CD4-positive, alpha-beta T cell (primary cell): ENCODE measurements around the gene DOLPP1. TPM values are rescaled to one million over a fixed set of nuclear protein-coding genes. Genes with fewer than 3 reads are reported as not detected.

ENCODE experiments used
- ATAC-seq: fragments of 200-7000 bp; cut with Tn5 transposase; one replicate; pipeline ENCODE4 v1.10.0; 2022; ENCODE audit warnings: mild to moderate bottlenecking; ENCODE audit not compliant: poor library complexity
- CTCF ChIA-PET: fragments of 350-600 bp; sonication (Branson Sonifier 250); formaldehyde crosslinking; loops from one replicate; lab custom pipeline; 2021; ENCODE audit warnings: antibody characterized with exemption, inconsistent platforms; lab: Charles Lee
- POLR2A ChIA-PET: fragments of 350-600 bp; sonication (Branson Sonifier 250); formaldehyde crosslinking; loops from one replicate; lab custom pipeline; 2021; ENCODE audit warnings: antibody characterized with exemption, inconsistent platforms; lab: Charles Lee
- DNase-seq, 14 experiments: peaks; one replicate each; pipeline ENCODE4 v3.0.0-alpha.2; 2013 to 2020; ENCODE audit warnings: mixed read lengths in 2 of 14
- H3K27ac ChIP-seq, 2 donors: one replicate each; pipeline versions ENCODE4 v1.5.1 to v1.7.0; 2013; ENCODE audit warnings: low read length in 2 of 2, low read depth in 1 of 2, mild to moderate bottlenecking in 1 of 2
- H3K27me3 ChIP-seq, 2 experiments: 1 replicate in 1 of 2; 2 replicates in 1 of 2; pipeline versions ENCODE4 v1.6.1 to v1.7.0; 2013; ENCODE audit warnings: low read length in 2 of 2, control low read depth in 1 of 2, mild to moderate bottlenecking in 1 of 2, moderate library complexity in 1 of 2; ENCODE audit not compliant: insufficient read depth in 2 of 2, control insufficient read depth in 1 of 2
- H3K36me3 ChIP-seq: one replicate; pipeline ENCODE4 v1.6.1; 2013; ENCODE audit warnings: low read length, control low read depth; ENCODE audit not compliant: insufficient read depth
- H3K4me1 ChIP-seq: one replicate; pipeline ENCODE4 v1.6.1; 2013; ENCODE audit warnings: low read length, control low read depth; ENCODE audit not compliant: insufficient read depth
- H3K4me3 ChIP-seq: one replicate; pipeline ENCODE4 v1.5.1; 2013; ENCODE audit warnings: mild to moderate bottlenecking, low read length, moderate library complexity
- H3K9me3 ChIP-seq, 2 experiments: 1 replicate in 1 of 2; 2 replicates in 1 of 2; pipeline versions ENCODE4 v1.6.1 to v1.7.0; 2013; ENCODE audit warnings: low read length in 2 of 2, mild to moderate bottlenecking in 2 of 2, control low read depth in 1 of 2, moderate library complexity in 1 of 2; ENCODE audit not compliant: control insufficient read depth in 1 of 2, insufficient read depth in 1 of 2
- H3K27ac Mint-ChIP-seq: one replicate; pipeline ENCODE4 v1.8.0; 2020; ENCODE audit warnings: mixed read lengths
- H3K27me3 Mint-ChIP-seq: one replicate; pipeline ENCODE4 v1.8.0; 2021; ENCODE audit warnings: mixed read lengths
- H3K36me3 Mint-ChIP-seq: one replicate; pipeline ENCODE4 v1.8.0; 2021; ENCODE audit warnings: low read depth, mixed read lengths
- H3K4me1 Mint-ChIP-seq: one replicate; pipeline ENCODE4 v1.8.0; 2021; ENCODE audit warnings: low read depth, mixed read lengths
- H3K4me3 Mint-ChIP-seq: one replicate; pipeline ENCODE4 v1.8.0; 2020; ENCODE audit warnings: mild to moderate bottlenecking, mixed read lengths
- H3K9me3 Mint-ChIP-seq: one replicate; pipeline ENCODE4 v1.8.0; 2020; ENCODE audit warnings: mixed read lengths
- CTCF ChIP-seq: fragments of 200-600 bp; IDR thresholded peaks from one replicate; pipeline ENCODE4 v1.8.0; 2022; ENCODE audit warnings: antibody characterized with exemption, mild to moderate bottlenecking
- intact Hi-C, 2 experiments: fragments of 100-400 bp; cut with DNase I in 1 of 2; cut with micrococcal nuclease in 1 of 2; formaldehyde crosslinking; loops; one replicate each; pipeline versions ENCODE4 v1.15.1 to v1.9.0; 2023 to 2025; cut with DNase I, micrococcal nuclease
- total RNA-seq, 174 experiments: library from RNA in 2 of 174; stranded (reverse) in 2 of 174; gene quantifications; one replicate each; pipeline ENCODE4 v1.2.3 and lab custom pipeline; 2021 to 2026

Gene DOLPP1
- total RNA-seq, 2 experiments from 2014 or later, result 2.7 to 3.6 TPM

GRCh38 chr9:129105857-129106694 is 25.2 kb downstream of the DOLPP1 start:
- Mint-ChIP-seq H3K27ac (no peak overlapping the region), H3K4me3 (no peak overlapping the region), H3K4me1 (peaks cover 13% of the 10 kb centered on the region), H3K36me3 (peaks cover 5% of the 10 kb centered on the region), H3K9me3 (no peaks in the 10 kb centered on the region), H3K27me3 (no peaks in the 10 kb centered on the region)
- no peaks in the 10 kb centered on the region for H3K9me3 ChIP-seq
- H3K4me3 ChIP-seq, result no peak overlapping the region
- ChIA-PET CTCF (no interaction called here), POLR2A (no interaction called here)
- H3K4me1 ChIP-seq, result peaks cover 18% of the 10 kb centered on the region
- no peaks in the 10 kb centered on the region for H3K27me3 ChIP-seq
- no peak for DNase-seq
- H3K27ac ChIP-seq, result no peak overlapping the region
- H3K36me3 ChIP-seq, result peaks cover 2% of the 10 kb centered on the region
- intact Hi-C loops, result no loop called here
- ATAC-seq, result no peak
- no peak for TF ChIP-seq CTCF

- H3K4me1 Mint-ChIP-seq, result peaks cover 24% of the 10 kb centered on the region
- Histone ChIP-seq H3K4me3 (no peak overlapping the region), H3K36me3 (peaks cover 2% of the 10 kb centered on the region), H3K4me1 (peaks cover 30% of the 10 kb centered on the region), H3K9me3 (no peaks in the 10 kb centered on the region), H3K27me3 (no peaks in the 10 kb centered on the region), H3K27ac (no peak overlapping the region)
- DNase-seq, result no peak
- intact Hi-C loops, result loop anchor here in 1 of 2 experiments (2.0 kb wide), 1 partner anchor 25 kb away; no protein-coding TSS in a partner anchor
- H3K27me3 Mint-ChIP-seq, result no peaks in the 10 kb centered on the region
- CTCF ChIA-PET, result no interaction called here
- H3K9me3 Mint-ChIP-seq, result no peaks in the 10 kb centered on the region
- ATAC-seq, result no peak
- H3K36me3 Mint-ChIP-seq, result peaks cover 15% of the 10 kb centered on the region
- H3K27ac Mint-ChIP-seq, result no peak overlapping the region
- no peak for TF ChIP-seq CTCF
- H3K4me3 Mint-ChIP-seq, result peak overlapping the region; percentile 15
- POLR2A ChIA-PET, result no interaction called here
Measured at GRCh38 chr9:129107651-129108050, 26.7 kb downstream of the DOLPP1 start.

- peaks cover 24% of the 10 kb centered on the region for H3K4me1 Mint-ChIP-seq
- no peak overlapping the region for H3K4me3 ChIP-seq
- intact Hi-C loops, result loop anchor here in 1 of 2 experiments (2.0 kb wide), 1 partner anchor 25 kb away; no protein-coding TSS in a partner anchor
- H3K27me3 Mint-ChIP-seq, result no peaks in the 10 kb centered on the region
- peaks cover 15% of the 10 kb centered on the region for H3K36me3 Mint-ChIP-seq
- no peak overlapping the region for H3K27ac Mint-ChIP-seq
- POLR2A ChIA-PET, result no interaction called here
- no peaks in the 10 kb centered on the region for H3K27me3 ChIP-seq
- no peak overlapping the region for H3K27ac ChIP-seq
- H3K36me3 ChIP-seq, result peaks cover 2% of the 10 kb centered on the region
- DNase-seq (no peak), ATAC-seq (no peak)
- no peak for TF ChIP-seq CTCF
- no peaks in the 10 kb centered on the region for H3K9me3 Mint-ChIP-seq
- peaks cover 30% of the 10 kb centered on the region for H3K4me1 ChIP-seq
- CTCF ChIA-PET, result no interaction called here
- H3K4me3 Mint-ChIP-seq, result peak overlapping the region; percentile 89
- H3K9me3 ChIP-seq, result no peaks in the 10 kb centered on the region
Measured at GRCh38 chr9:129108083-129108804, 27.3 kb downstream of the DOLPP1 start.
